ENCODE data around the gene ARHGAP36. TPM values are rescaled to one million over a fixed set of nuclear protein-coding genes. Genes with fewer than 3 reads are reported as not detected.

Gene ARHGAP36
- total RNA-seq, 1 donor from 2014 or later, result not detected

DNA sequence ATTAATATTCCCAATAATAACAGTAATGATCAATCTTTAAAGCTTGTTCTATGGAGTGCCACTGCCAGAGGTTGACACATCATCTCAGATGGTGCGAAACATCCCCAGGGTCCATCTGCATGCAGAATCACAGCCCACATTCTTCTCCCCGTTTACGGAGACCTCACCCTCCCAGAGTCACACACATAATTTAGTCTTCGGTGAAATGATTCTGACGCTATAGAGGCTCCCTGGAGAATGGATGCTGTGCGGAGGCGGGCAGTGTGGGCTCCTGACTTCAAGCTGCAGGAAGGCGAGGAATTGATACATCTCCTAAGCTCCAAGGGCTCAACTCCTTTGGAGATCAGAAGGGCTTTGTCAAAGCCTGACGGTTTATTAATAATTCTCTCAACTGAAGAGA is 11.0 kb upstream of the ARHGAP36 start:
- Histone ChIP-seq H3F3A (ENCODE audit: low read depth) (no peaks in the 10 kb centered on the region), H3K9ac (no peak overlapping the region), H3K27ac (no peak overlapping the region), H3K4me1 (peaks cover 4% of the 10 kb centered on the region), H3K4me3 (no peak overlapping the region), H3K4me2 (no peak overlapping the region), H4K20me1 (ENCODE audit: low read depth) (no peaks in the 10 kb centered on the region), H3K36me3 (no peaks in the 10 kb centered on the region), H3K79me2 (ENCODE audit: low read depth) (no peaks in the 10 kb centered on the region), H3K9me3 (ENCODE audit: low read depth) (no peaks in the 10 kb centered on the region), H3K27me3 (no peaks in the 10 kb centered on the region), H2AFZ (replicated peaks) (no peak overlapping the region)
- no peak for TF ChIP-seq EZH2 (IDR thresholded peaks at IDR 0.05)
- no peak for TF ChIP-seq EZH2phosphoT487 (IDR thresholded peaks at IDR 0.05)
- TF ChIP-seq, protein P1, sequence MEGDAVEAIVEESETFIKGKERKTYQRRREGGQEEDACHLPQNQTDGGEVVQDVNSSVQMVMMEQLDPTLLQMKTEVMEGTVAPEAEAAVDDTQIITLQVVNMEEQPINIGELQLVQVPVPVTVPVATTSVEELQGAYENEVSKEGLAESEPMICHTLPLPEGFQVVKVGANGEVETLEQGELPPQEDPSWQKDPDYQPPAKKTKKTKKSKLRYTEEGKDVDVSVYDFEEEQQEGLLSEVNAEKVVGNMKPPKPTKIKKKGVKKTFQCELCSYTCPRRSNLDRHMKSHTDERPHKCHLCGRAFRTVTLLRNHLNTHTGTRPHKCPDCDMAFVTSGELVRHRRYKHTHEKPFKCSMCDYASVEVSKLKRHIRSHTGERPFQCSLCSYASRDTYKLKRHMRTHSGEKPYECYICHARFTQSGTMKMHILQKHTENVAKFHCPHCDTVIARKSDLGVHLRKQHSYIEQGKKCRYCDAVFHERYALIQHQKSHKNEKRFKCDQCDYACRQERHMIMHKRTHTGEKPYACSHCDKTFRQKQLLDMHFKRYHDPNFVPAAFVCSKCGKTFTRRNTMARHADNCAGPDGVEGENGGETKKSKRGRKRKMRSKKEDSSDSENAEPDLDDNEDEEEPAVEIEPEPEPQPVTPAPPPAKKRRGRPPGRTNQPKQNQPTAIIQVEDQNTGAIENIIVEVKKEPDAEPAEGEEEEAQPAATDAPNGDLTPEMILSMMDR (IDR thresholded peaks at IDR 0.05), result no peak
- no peak for DNase-seq (ENCODE audit: low spot score)
- Mint-ChIP-seq H3K27me3 (ENCODE audit: insufficient read depth, low read depth) (peaks cover 12% of the 10 kb centered on the region), H3K27ac (no peak overlapping the region), H3K4me1 (peaks cover 12% of the 10 kb centered on the region), H3K4me3 (no peak overlapping the region), H3K36me3 (no peaks in the 10 kb centered on the region), H3K9me3 (no peaks in the 10 kb centered on the region)

DNA sequence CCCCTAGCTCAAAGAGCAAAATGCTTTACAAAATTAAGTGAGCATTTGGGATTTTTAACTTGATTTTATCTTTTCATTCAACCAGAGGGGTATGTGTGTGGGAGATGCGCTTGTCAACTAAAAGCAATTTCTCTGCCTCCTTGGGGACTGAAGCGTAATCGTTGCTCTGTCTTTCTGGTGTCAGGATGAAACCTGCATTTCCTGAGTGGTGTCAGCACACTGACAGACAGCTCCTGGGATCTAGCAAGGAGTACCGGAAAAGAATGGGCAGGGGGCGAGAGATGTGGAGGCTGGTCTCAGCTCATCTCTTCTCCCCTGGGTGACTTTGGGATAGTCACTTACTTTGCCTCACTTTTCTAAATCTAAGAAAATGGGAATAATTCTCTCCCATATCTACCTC is 5.1 kb upstream of the ARHGAP36 start:
- H3K36me3 Mint-ChIP-seq, result no peaks in the 10 kb centered on the region

DNA sequence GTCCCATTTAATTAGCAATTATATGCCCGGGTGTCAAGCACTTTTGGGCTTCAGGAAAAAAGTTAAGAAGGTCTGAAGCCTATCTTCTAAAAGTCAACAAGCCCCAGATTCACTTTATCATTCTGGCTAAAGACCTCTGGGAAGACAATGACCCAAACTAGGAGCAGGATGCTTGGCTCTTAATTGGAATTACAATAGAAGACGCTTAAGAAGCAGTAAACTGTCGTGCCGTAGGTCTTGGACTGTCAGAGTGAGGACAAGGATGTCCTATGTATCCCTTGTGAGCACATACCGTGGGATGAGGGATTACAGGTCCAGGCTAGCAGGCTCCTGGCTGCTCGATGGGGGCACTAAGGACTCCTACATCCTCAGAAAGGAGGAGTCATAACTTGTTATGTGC is 3.2 kb upstream of the ARHGAP36 start:
- H2AFZ ChIP-seq (replicated peaks), result no peak overlapping the region
- DNase-seq (ENCODE audit: low spot score), result no peak
- H3K36me3 ChIP-seq, result no peaks in the 10 kb centered on the region
- H3K4me3 ChIP-seq, result no peak overlapping the region
- no peak for TF ChIP-seq EZH2 (IDR thresholded peaks at IDR 0.05)
- TF ChIP-seq, protein P1 (IDR thresholded peaks at IDR 0.05), result no peak
- TF ChIP-seq EZH2phosphoT487 (IDR thresholded peaks at IDR 0.05), result no peak
- no peak overlapping the region for H3K9ac ChIP-seq
- H3K79me2 ChIP-seq (ENCODE audit: low read depth), result no peaks in the 10 kb centered on the region
- no peaks in the 10 kb centered on the region for H3K9me3 ChIP-seq (ENCODE audit: low read depth)
- Mint-ChIP-seq H3K4me3 (no peak overlapping the region), H3K36me3 (no peaks in the 10 kb centered on the region), H3K27me3 (ENCODE audit: insufficient read depth, low read depth) (peaks cover 27% of the 10 kb centered on the region), H3K4me1 (peaks cover 8% of the 10 kb centered on the region), H3K27ac (no peak overlapping the region), H3K9me3 (no peaks in the 10 kb centered on the region)
- H3K4me2 ChIP-seq, result no peak overlapping the region
- H3K27me3 ChIP-seq, result peaks cover 62% of the 10 kb centered on the region
- H3F3A ChIP-seq (ENCODE audit: low read depth), result no peaks in the 10 kb centered on the region
- no peaks in the 10 kb centered on the region for H3K4me1 ChIP-seq
- no peak overlapping the region for H3K27ac ChIP-seq
- peaks cover 2% of the 10 kb centered on the region for H4K20me1 ChIP-seq (ENCODE audit: low read depth)

More for the DNA sequence above, 5.1 kb upstream of the ARHGAP36 start:
- Histone ChIP-seq H2AFZ (replicated peaks) (no peak overlapping the region), H4K20me1 (ENCODE audit: low read depth) (no peaks in the 10 kb centered on the region), H3K4me1 (no peaks in the 10 kb centered on the region), H3K79me2 (ENCODE audit: low read depth) (no peaks in the 10 kb centered on the region), H3K27ac (no peak overlapping the region), H3K9me3 (ENCODE audit: low read depth) (no peaks in the 10 kb centered on the region), H3F3A (ENCODE audit: low read depth) (no peaks in the 10 kb centered on the region), H3K9ac (no peak overlapping the region), H3K36me3 (no peaks in the 10 kb centered on the region), H3K4me3 (no peak overlapping the region), H3K4me2 (no peak overlapping the region), H3K27me3 (peaks cover 43% of the 10 kb centered on the region)
- Mint-ChIP-seq H3K4me3 (no peak overlapping the region), H3K27ac (no peak overlapping the region), H3K9me3 (no peaks in the 10 kb centered on the region), H3K4me1 (no peaks in the 10 kb centered on the region), H3K27me3 (ENCODE audit: insufficient read depth, low read depth) (peaks cover 15% of the 10 kb centered on the region)
- DNase-seq (ENCODE audit: low spot score), result no peak
- no peak for TF ChIP-seq EZH2 (IDR thresholded peaks at IDR 0.05)
- TF ChIP-seq, protein P1 (IDR thresholded peaks at IDR 0.05), result no peak
- no peak for TF ChIP-seq EZH2phosphoT487 (IDR thresholded peaks at IDR 0.05)
